Measurements from ENCODE around the gene BTBD7. TPM values are rescaled to one million over a fixed set of nuclear protein-coding genes. Genes with fewer than 3 reads are reported as not detected.

Gene BTBD7
- total RNA-seq, 1 donor from 2014 or later: 43.5 TPM

GRCh38 chr14:93232159-93232558, 100.7 kb downstream of the BTBD7 start:
- Mint-ChIP-seq H3K4me1 (ENCODE audit: low read depth) (no peaks in the 10 kb centered on the region), H3K4me3 (ENCODE audit: unreplicated experiment) (no peak overlapping the region), H3K27ac (ENCODE audit: unreplicated experiment) (no peak overlapping the region), H3K36me3 (ENCODE audit: low read depth) (peaks cover 12% of the 10 kb centered on the region), H3K27me3 (ENCODE audit: low read depth) (no peaks in the 10 kb centered on the region), H3K9me3 (ENCODE audit: low read depth) (peaks cover 3% of the 10 kb centered on the region)
- no peak for DNase-seq (ENCODE audit: low spot score)
- no peak for TF ChIP-seq CTCF (IDR thresholded peaks at IDR 0.05)

GRCh38 chr14:93231129-93231979, 101.5 kb downstream of the BTBD7 start:
- Mint-ChIP-seq H3K4me1 (ENCODE audit: low read depth) (no peaks in the 10 kb centered on the region), H3K4me3 (ENCODE audit: unreplicated experiment) (no peak overlapping the region), H3K27me3 (ENCODE audit: low read depth) (no peaks in the 10 kb centered on the region), H3K27ac (ENCODE audit: unreplicated experiment) (no peak overlapping the region), H3K9me3 (ENCODE audit: low read depth) (peaks cover 3% of the 10 kb centered on the region), H3K36me3 (ENCODE audit: low read depth) (peaks cover 17% of the 10 kb centered on the region)
- no peak for TF ChIP-seq CTCF (IDR thresholded peaks at IDR 0.05)
- DNase-seq (ENCODE audit: low spot score): no peak

- H3K4me3 Mint-ChIP-seq (ENCODE audit: unreplicated experiment): no peak overlapping the region
- peaks cover 17% of the 10 kb centered on the region for H3K36me3 Mint-ChIP-seq (ENCODE audit: low read depth)
- peak overlapping the region; percentile 50 for H3K27ac Mint-ChIP-seq (ENCODE audit: unreplicated experiment)
- no peaks in the 10 kb centered on the region for H3K4me1 Mint-ChIP-seq (ENCODE audit: low read depth)
- TF ChIP-seq CTCF (IDR thresholded peaks at IDR 0.05): no peak
- no peak for DNase-seq (ENCODE audit: low spot score)
- peaks cover 3% of the 10 kb centered on the region for H3K9me3 Mint-ChIP-seq (ENCODE audit: low read depth)
- no peaks in the 10 kb centered on the region for H3K27me3 Mint-ChIP-seq (ENCODE audit: low read depth)
Measured at GRCh38 chr14:93230539-93230938, 102.3 kb downstream of the BTBD7 start.

GRCh38 chr14:93228550-93228949, 104.3 kb downstream of the BTBD7 start:
- peaks cover 3% of the 10 kb centered on the region for H3K9me3 Mint-ChIP-seq (ENCODE audit: low read depth)
- TF ChIP-seq CTCF (IDR thresholded peaks at IDR 0.05): no peak
- H3K4me1 Mint-ChIP-seq (ENCODE audit: low read depth): no peaks in the 10 kb centered on the region
- no peak overlapping the region for H3K27ac Mint-ChIP-seq (ENCODE audit: unreplicated experiment)
- DNase-seq (ENCODE audit: low spot score): no peak
- no peaks in the 10 kb centered on the region for H3K27me3 Mint-ChIP-seq (ENCODE audit: low read depth)
- H3K36me3 Mint-ChIP-seq (ENCODE audit: low read depth): peaks cover 23% of the 10 kb centered on the region
- H3K4me3 Mint-ChIP-seq (ENCODE audit: unreplicated experiment): no peak overlapping the region

GRCh38 chr14:93223565-93223964, 109.3 kb downstream of the BTBD7 start:
- no peak for TF ChIP-seq CTCF (IDR thresholded peaks at IDR 0.05)
- Mint-ChIP-seq H3K4me1 (ENCODE audit: low read depth) (no peaks in the 10 kb centered on the region), H3K27ac (ENCODE audit: unreplicated experiment) (no peak overlapping the region), H3K4me3 (ENCODE audit: unreplicated experiment) (no peak overlapping the region), H3K36me3 (ENCODE audit: low read depth) (peaks cover 30% of the 10 kb centered on the region), H3K9me3 (ENCODE audit: low read depth) (no peaks in the 10 kb centered on the region), H3K27me3 (ENCODE audit: low read depth) (no peaks in the 10 kb centered on the region)
- no peak for DNase-seq (ENCODE audit: low spot score)

Data from chondrocyte (in vitro differentiated cells).